Measurements from ENCODE around the gene ABCF2.

The ABCF2 gene

DNA sequence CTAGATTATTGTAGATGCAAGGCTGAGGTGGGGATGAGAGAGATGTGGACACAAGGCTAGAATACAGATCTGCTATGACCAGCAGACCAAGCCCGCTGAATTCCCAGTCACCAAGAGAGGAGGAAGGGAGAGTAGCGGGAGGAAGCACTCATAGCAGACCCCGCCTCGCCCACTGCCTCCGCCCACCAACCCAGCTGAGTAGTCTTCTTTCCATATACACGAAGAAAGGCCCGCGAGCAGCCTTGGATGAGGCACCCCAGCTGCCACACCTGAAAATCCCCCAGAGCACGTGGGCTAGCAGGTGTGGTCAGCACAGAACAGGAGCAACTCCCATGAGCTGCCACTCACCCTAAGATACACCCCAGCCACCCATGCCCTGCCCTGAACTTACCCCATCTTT, 8.8 kb downstream of the ABCF2 start:
- Histone ChIP-seq H3K36me3 (replicated peaks in 1 of 2; ENCODE audit: control insufficient read depth in 2 of 2, insufficient read depth in 2 of 2, low read length in 2 of 2) (peaks cover 55 to 96% of the 10 kb centered on the region in 2 donors), H3K4ac (ENCODE audit: low read length) (no peak overlapping the region), H3K79me1 (ENCODE audit: low read depth, low read length) (peaks cover 3% of the 10 kb centered on the region), H3K9ac (ENCODE audit: low read depth, low read length, poor library complexity) (no peak overlapping the region), H3K4me3 (ENCODE audit: low read length in 2 of 2) (no peak overlapping the region), H3K18ac (ENCODE audit: low read length) (no peak overlapping the region), H3K27ac (replicated peaks; ENCODE audit: low read length) (no peak overlapping the region), H3K27me3 (ENCODE audit: control insufficient read depth in 3 of 3, insufficient read depth in 3 of 3, low read depth in 1 of 3, low read length in 3 of 3) (no peaks in the 10 kb centered on the region), H2BK120ac (ENCODE audit: low read depth, low read length) (no peak overlapping the region), H2BK15ac (ENCODE audit: low read length) (no peak overlapping the region), H4K91ac (ENCODE audit: low read depth, low read length, poor library complexity) (no peak overlapping the region), H3K9me3 (replicated peaks in 1 of 2; ENCODE audit: control insufficient read depth in 2 of 2, insufficient read depth in 1 of 2, low read depth in 1 of 2, low read length in 2 of 2) (no peaks in the 10 kb centered on the region), H2AFZ (ENCODE audit: low read length) (no peak overlapping the region), H3K23ac (ENCODE audit: low read depth, low read length, poor library complexity) (no peak overlapping the region), H3K14ac (ENCODE audit: low read length) (no peak overlapping the region), H3K4me1 (ENCODE audit: control insufficient read depth in 2 of 2, insufficient read depth in 1 of 2, low read depth in 1 of 2, low read length in 2 of 2) (no peaks in the 10 kb centered on the region), H2AK5ac (ENCODE audit: low read depth, low read length) (no peak overlapping the region), H4K8ac (ENCODE audit: low read depth, low read length) (no peak overlapping the region), H2BK12ac (ENCODE audit: low read length) (no peak overlapping the region), H2BK5ac (ENCODE audit: low read length) (peak overlapping the region; percentile 5), H3K4me2 (ENCODE audit: insufficient read depth, low read length, poor library complexity, severe bottlenecking) (no peak overlapping the region)
- no CpG with 5 or more reads among the region's 9 CpGs for WGBS, 2 donors (ENCODE audit: extremely low coverage in 2 of 2, insufficient read length in 2 of 2, insufficient replicate concordance in 1 of 2)
- no peak for DNase-seq (ENCODE audit: low spot score)

DNA sequence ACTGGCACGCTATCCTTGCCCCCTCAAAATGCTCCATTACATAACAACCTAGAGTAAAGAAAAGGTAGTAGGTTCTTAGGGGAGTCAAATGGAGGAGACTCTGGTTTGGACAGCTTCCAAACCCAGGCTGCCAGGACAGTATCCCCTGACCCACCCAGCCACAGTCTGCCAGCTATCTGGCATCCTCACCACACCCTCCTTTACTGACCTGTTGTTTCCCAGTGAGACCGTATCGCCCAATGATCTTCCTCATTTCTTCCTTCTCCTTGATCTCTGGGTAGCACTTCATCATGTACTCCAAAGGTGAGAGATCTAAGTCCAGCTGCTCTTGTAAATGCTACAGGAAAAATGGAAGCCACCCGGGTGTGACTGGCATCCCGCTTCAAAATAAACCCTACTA, 11.6 kb downstream of the ABCF2 start:
- Histone ChIP-seq H3K4ac (ENCODE audit: low read length) (no peak overlapping the region), H3K4me1 (ENCODE audit: control insufficient read depth in 2 of 2, insufficient read depth in 1 of 2, low read depth in 1 of 2, low read length in 2 of 2) (peaks cover 0 to 4% of the 10 kb centered on the region in 2 donors), H2BK120ac (ENCODE audit: low read depth, low read length) (no peak overlapping the region), H3K79me1 (ENCODE audit: low read depth, low read length) (peaks cover 3% of the 10 kb centered on the region), H2AFZ (ENCODE audit: low read length) (no peak overlapping the region), H3K18ac (ENCODE audit: low read length) (no peak overlapping the region), H2BK15ac (ENCODE audit: low read length) (no peak overlapping the region), H4K8ac (ENCODE audit: low read depth, low read length) (no peak overlapping the region), H3K14ac (ENCODE audit: low read length) (no peak overlapping the region), H2BK12ac (ENCODE audit: low read length) (no peak overlapping the region), H3K4me3 (ENCODE audit: low read length in 2 of 2) (no peak overlapping the region), H4K91ac (ENCODE audit: low read depth, low read length, poor library complexity) (no peak overlapping the region), H3K23ac (ENCODE audit: low read depth, low read length, poor library complexity) (no peak overlapping the region), H3K27me3 (ENCODE audit: control insufficient read depth in 3 of 3, insufficient read depth in 3 of 3, low read depth in 1 of 3, low read length in 3 of 3) (no peaks in the 10 kb centered on the region), H3K36me3 (replicated peaks in 1 of 2; ENCODE audit: control insufficient read depth in 2 of 2, insufficient read depth in 2 of 2, low read length in 2 of 2) (peaks cover 40 to 88% of the 10 kb centered on the region in 2 donors), H2BK5ac (ENCODE audit: low read length) (no peak overlapping the region), H3K4me2 (ENCODE audit: insufficient read depth, low read length, poor library complexity, severe bottlenecking) (no peak overlapping the region), H3K9me3 (replicated peaks in 1 of 2; ENCODE audit: control insufficient read depth in 2 of 2, insufficient read depth in 1 of 2, low read depth in 1 of 2, low read length in 2 of 2) (no peaks in the 10 kb centered on the region), H3K27ac (replicated peaks; ENCODE audit: low read length) (no peak overlapping the region), H3K9ac (ENCODE audit: low read depth, low read length, poor library complexity) (no peak overlapping the region), H2AK5ac (ENCODE audit: low read depth, low read length) (no peak overlapping the region)
- no peak for DNase-seq (ENCODE audit: low spot score)
- WGBS, 2 donors (ENCODE audit: extremely low coverage in 2 of 2, insufficient read length in 2 of 2, insufficient replicate concordance in 1 of 2) = no CpG with 5 or more reads among the region's 5 CpGs

DNA sequence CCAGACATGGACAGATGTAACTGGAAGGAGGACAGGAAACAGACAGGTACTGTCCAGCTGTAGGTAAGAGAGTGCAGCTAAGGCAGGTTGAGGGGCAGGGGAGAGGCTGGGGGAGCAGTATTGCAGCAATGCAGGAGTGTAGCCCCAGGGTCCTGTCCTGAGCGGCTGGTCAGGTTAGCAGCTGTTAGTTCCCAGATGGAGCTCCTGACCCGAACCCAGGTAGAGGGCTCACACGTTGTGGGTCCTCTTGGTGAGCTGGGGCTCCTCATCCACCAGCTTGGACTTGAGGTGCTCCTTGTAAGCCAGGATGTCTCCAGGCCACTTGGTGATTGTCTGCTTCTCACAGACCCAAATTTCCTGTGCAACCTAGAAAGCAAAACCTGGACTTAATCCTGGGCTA, 13.2 kb downstream of the ABCF2 start:
- H2BK120ac ChIP-seq (ENCODE audit: low read depth, low read length) = no peak overlapping the region
- no peak overlapping the region for H4K8ac ChIP-seq (ENCODE audit: low read depth, low read length)
- no peak overlapping the region for H2BK12ac ChIP-seq (ENCODE audit: low read length)
- no peaks in the 10 kb centered on the region for H3K27me3 ChIP-seq (ENCODE audit: control insufficient read depth in 3 of 3, insufficient read depth in 3 of 3, low read depth in 1 of 3, low read length in 3 of 3)
- H3K9ac ChIP-seq (ENCODE audit: low read depth, low read length, poor library complexity) = no peak overlapping the region
- peaks cover 33 to 74% of the 10 kb centered on the region in 2 donors for H3K36me3 ChIP-seq (replicated peaks in 1 of 2; ENCODE audit: control insufficient read depth in 2 of 2, insufficient read depth in 2 of 2, low read length in 2 of 2)
- H3K4me1 ChIP-seq (ENCODE audit: control insufficient read depth in 2 of 2, insufficient read depth in 1 of 2, low read depth in 1 of 2, low read length in 2 of 2) = peaks cover 0 to 8% of the 10 kb centered on the region in 2 donors
- H3K23ac ChIP-seq (ENCODE audit: low read depth, low read length, poor library complexity) = peak overlapping the region; percentile 62
- no peak overlapping the region for H3K4me2 ChIP-seq (ENCODE audit: insufficient read depth, low read length, poor library complexity, severe bottlenecking)
- H3K4ac ChIP-seq (ENCODE audit: low read length) = no peak overlapping the region
- no peak overlapping the region for H2BK5ac ChIP-seq (ENCODE audit: low read length)
- no CpG with 5 or more reads among the region's 3 CpGs for WGBS, 2 donors (ENCODE audit: extremely low coverage in 2 of 2, insufficient read length in 2 of 2, insufficient replicate concordance in 1 of 2)
- no peak overlapping the region for H3K4me3 ChIP-seq (ENCODE audit: low read length in 2 of 2)
- no peak overlapping the region for H4K91ac ChIP-seq (ENCODE audit: low read depth, low read length, poor library complexity)
- no peak overlapping the region for H2AK5ac ChIP-seq (ENCODE audit: low read depth, low read length)
- H2AFZ ChIP-seq (ENCODE audit: low read length) = no peak overlapping the region
- H2BK15ac ChIP-seq (ENCODE audit: low read length) = no peak overlapping the region
- H3K14ac ChIP-seq (ENCODE audit: low read length) = no peak overlapping the region
- H3K27ac ChIP-seq (replicated peaks; ENCODE audit: low read length) = no peak overlapping the region
- peaks cover 3% of the 10 kb centered on the region for H3K79me1 ChIP-seq (ENCODE audit: low read depth, low read length)
- H3K9me3 ChIP-seq (replicated peaks in 1 of 2; ENCODE audit: control insufficient read depth in 2 of 2, insufficient read depth in 1 of 2, low read depth in 1 of 2, low read length in 2 of 2) = no peaks in the 10 kb centered on the region
- H3K18ac ChIP-seq (ENCODE audit: low read length) = no peak overlapping the region
- no peak for DNase-seq (ENCODE audit: low spot score)

DNA sequence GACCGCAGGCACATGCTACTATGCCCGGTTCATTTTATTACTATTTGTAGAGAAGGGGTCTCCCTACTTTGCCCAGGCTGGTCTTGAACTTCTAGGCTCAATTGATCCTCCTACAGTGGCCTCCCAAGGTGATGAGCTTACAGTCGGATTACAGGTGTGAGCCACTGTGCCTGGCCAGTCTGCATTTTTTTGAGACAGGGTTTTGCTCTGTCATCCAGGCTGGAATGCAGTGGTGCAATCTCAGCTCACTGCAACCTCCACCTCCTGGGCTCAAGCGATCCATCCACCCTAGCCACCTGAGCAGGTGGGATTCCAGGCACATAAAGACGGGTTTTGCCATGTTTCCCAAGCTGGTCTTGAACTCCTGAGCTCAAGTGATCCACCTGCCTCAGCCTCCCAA, 14.4 kb downstream of the ABCF2 start:
- DNase-seq (ENCODE audit: low spot score) = no peak
- Histone ChIP-seq H3K27ac (replicated peaks; ENCODE audit: low read length) (no peak overlapping the region), H3K9ac (ENCODE audit: low read depth, low read length, poor library complexity) (no peak overlapping the region), H3K4ac (ENCODE audit: low read length) (no peak overlapping the region), H3K36me3 (replicated peaks in 1 of 2; ENCODE audit: control insufficient read depth in 2 of 2, insufficient read depth in 2 of 2, low read length in 2 of 2) (peaks cover 24 to 62% of the 10 kb centered on the region in 2 donors), H3K4me3 (ENCODE audit: low read length in 2 of 2) (no peak overlapping the region), H4K8ac (ENCODE audit: low read depth, low read length) (no peak overlapping the region), H2BK5ac (ENCODE audit: low read length) (no peak overlapping the region), H2BK120ac (ENCODE audit: low read depth, low read length) (no peak overlapping the region), H3K4me2 (ENCODE audit: insufficient read depth, low read length, poor library complexity, severe bottlenecking) (no peak overlapping the region), H3K23ac (ENCODE audit: low read depth, low read length, poor library complexity) (no peak overlapping the region), H2AFZ (ENCODE audit: low read length) (no peak overlapping the region), H3K79me1 (ENCODE audit: low read depth, low read length) (peaks cover under 1% of the 10 kb centered on the region), H2AK5ac (ENCODE audit: low read depth, low read length) (no peak overlapping the region), H3K14ac (ENCODE audit: low read length) (no peak overlapping the region), H3K4me1 (ENCODE audit: control insufficient read depth in 2 of 2, insufficient read depth in 1 of 2, low read depth in 1 of 2, low read length in 2 of 2) (peaks cover 0 to 8% of the 10 kb centered on the region in 2 donors), H2BK15ac (ENCODE audit: low read length) (no peak overlapping the region), H3K9me3 (replicated peaks in 1 of 2; ENCODE audit: control insufficient read depth in 2 of 2, insufficient read depth in 1 of 2, low read depth in 1 of 2, low read length in 2 of 2) (no peaks in the 10 kb centered on the region), H2BK12ac (ENCODE audit: low read length) (no peak overlapping the region), H4K91ac (ENCODE audit: low read depth, low read length, poor library complexity) (no peak overlapping the region), H3K18ac (ENCODE audit: low read length) (no peak overlapping the region), H3K27me3 (ENCODE audit: control insufficient read depth in 3 of 3, insufficient read depth in 3 of 3, low read depth in 1 of 3, low read length in 3 of 3) (peaks cover 0 to 2% (median 0%) of the 10 kb centered on the region in 3 experiments)
- WGBS, 2 donors (ENCODE audit: extremely low coverage in 2 of 2, insufficient read length in 2 of 2, insufficient replicate concordance in 1 of 2) = no CpG with 5 or more reads among the region's 5 CpGs

All from neuronal stem cell (in vitro differentiated cells).